Measurements from ENCODE around the gene MKRN3. TPM values are rescaled to one million over a fixed set of nuclear protein-coding genes. Genes with fewer than 3 reads are reported as not detected.

Gene MKRN3
- total and polyA plus RNA-seq, 2 of the 8 experiments (the other 6 are each of a cell fraction or from before 2014, with no cell fraction given) = not detected

- H2AK5ac ChIP-seq (ENCODE audit: low read depth, low read length) = no peak overlapping the region
- no peaks in the 10 kb centered on the region for H3K27me3 ChIP-seq (replicated peaks in 1 of 4; ENCODE audit: control insufficient read depth in 3 of 4, extremely low read depth in 1 of 4, insufficient read depth in 3 of 4, low read length in 3 of 4)
- POLR2A ChIA-PET (ENCODE audit: partially characterized antibody) = no interaction called here
- H3K4me1 ChIP-seq (replicated peaks in 1 of 4; ENCODE audit: control insufficient read depth in 3 of 4, insufficient read depth in 4 of 4, low read length in 3 of 4) = no peaks in the 10 kb centered on the region
- H4K5ac ChIP-seq (ENCODE audit: insufficient read length, low read depth, low read length) = no peak overlapping the region
- H3K14ac ChIP-seq (ENCODE audit: insufficient read length) = no peak overlapping the region
- FAIRE-seq (no peak), DNase-seq (ENCODE audit: low read depth in 1 of 2, low spot score in 2 of 2) (no peak)
- no peak overlapping the region for H3K56ac ChIP-seq (replicated peaks; ENCODE audit: insufficient read length, low read depth, low read length)
- H2BK15ac ChIP-seq (ENCODE audit: low read length) = no peak overlapping the region
- peaks cover 19 to 54% of the 10 kb centered on the region in 2 experiments; a peak in 3 of 4 replicates for H3K9me3 ChIP-seq (ENCODE audit: insufficient read depth in 2 of 2, low read depth in 1 of 2, low read length in 1 of 2)
- H4K91ac ChIP-seq (replicated peaks; ENCODE audit: insufficient read length, low read length) = no peak overlapping the region
- no peak overlapping the region for H3K4ac ChIP-seq (replicated peaks; ENCODE audit: insufficient read length, low read depth, low read length)
- H3K23me2 ChIP-seq (ENCODE audit: low read depth, low read length) = no peaks in the 10 kb centered on the region
- H3K9ac ChIP-seq (replicated peaks in 1 of 4; ENCODE audit: extremely low read depth in 1 of 4, low read depth in 3 of 4, low read length in 3 of 4) = no peak overlapping the region; a peak in 1 of 7 replicates
- no peak overlapping the region for H3K18ac ChIP-seq (ENCODE audit: extremely low read depth, low read length)
- no peak overlapping the region for H2BK5ac ChIP-seq (ENCODE audit: low read depth, low read length)
- H3K4me3 ChIP-seq (ENCODE audit: extremely low read depth in 1 of 4, insufficient read depth in 2 of 4, low read depth in 3 of 4, low read length in 4 of 4) = no peak overlapping the region
- no peak overlapping the region for H2BK12ac ChIP-seq (ENCODE audit: low read depth, low read length)
- H3K36me3 ChIP-seq (ENCODE audit: control insufficient read depth in 2 of 4, insufficient read depth in 4 of 4, low read length in 3 of 4) = no peaks in the 10 kb centered on the region
- H2BK120ac ChIP-seq (replicated peaks; ENCODE audit: low read depth, low read length) = no peak overlapping the region
- no peak overlapping the region for H3K23ac ChIP-seq (ENCODE audit: insufficient read length)
- no peak overlapping the region for H3K27ac ChIP-seq (ENCODE audit: low read depth, low read length)
- 73% methylated on average over 4 of the region's 4 CpGs; no CpG with 5 or more reads in 1 of the 2 experiments for WGBS, 2 experiments (ENCODE audit: extremely low coverage in 1 of 2, insufficient coverage in 1 of 2, insufficient read length in 1 of 2, insufficient replicate concordance in 2 of 2, low coverage in 1 of 2, low lambda C conversion rate in 2 of 2, missing lambda C conversion rate in 1 of 2)
- H3K4me2 ChIP-seq (ENCODE audit: insufficient read depth in 1 of 2, low read depth in 2 of 2, low read length in 2 of 2) = no peak overlapping the region
- H2BK20ac ChIP-seq (ENCODE audit: low read length) = no peak overlapping the region
- H3K79me2 ChIP-seq (ENCODE audit: control insufficient read depth in 1 of 2, insufficient read depth in 2 of 2, low read length in 2 of 2) = no peaks in the 10 kb centered on the region
- TF ChIP-seq GTF2F1 (IDR thresholded peaks at IDR 0.05; ENCODE audit: borderline replicate concordance, low read depth, low read length) (no peak), GABPA (IDR thresholded peaks at IDR 0.05; ENCODE audit: borderline replicate concordance, insufficient read depth, low read length) (no peak), BCL11A (IDR thresholded peaks at IDR 0.05; ENCODE audit: low read depth in 2 of 2, low read length in 2 of 2) (no peak), POU5F1 (IDR thresholded peaks at IDR 0.05; ENCODE audit: low read depth, low read length) (no peak), SIX5 (IDR thresholded peaks at IDR 0.05; ENCODE audit: low read depth, low read length) (no peak), CHD2 (IDR thresholded peaks at IDR 0.05; ENCODE audit: low read length) (no peak), TAF7 (optimal IDR thresholded peaks at IDR 0.05; ENCODE audit: borderline replicate concordance, low read depth, low read length) (no peak)
- no peaks in the 10 kb centered on the region for H4K20me1 ChIP-seq (replicated peaks in 1 of 2; ENCODE audit: control insufficient read depth in 1 of 2, insufficient read depth in 2 of 2, low read length in 2 of 2)
- no peak overlapping the region for H4K8ac ChIP-seq (ENCODE audit: extremely low read depth, insufficient read depth, low read length)
- CTCF ChIA-PET (ENCODE audit: partially characterized antibody) = no interaction called here
- H2AFZ ChIP-seq (ENCODE audit: low read length) = no peak overlapping the region
- H3K79me1 ChIP-seq (ENCODE audit: low read depth, low read length) = no peaks in the 10 kb centered on the region
These were observed 26.8 kb upstream of the MKRN3 start for GRCh38 chr15:23538648-23539047.

All from H1 (cell line).